GM21786 (cell line): ENCODE measurements around the gene SEMA4C.
A peak's percentile ranks its signal among the peaks of the same experiment; 100 is the strongest.

ENCODE experiments used
- ATAC-seq: cut with Tn5 transposase; IDR thresholded peaks from one replicate; pipeline ENCODE4 v1.9.1; 2021; ENCODE audit not compliant: unreplicated experiment

SEMA4C gene

GRCh38 chr2:96843538-96844268, 26.2 kb downstream of the SEMA4C start, which contains the start of gene ANKRD23:
Gene ANKRD23 (minus strand): TSS chr2:96844021. CDS start chr2:96843992, 29 bp downstream.
- ATAC-seq = no peak

- ATAC-seq = no peak
Observed at GRCh38 chr2:96842600-96842999, 27.3 kb downstream of the SEMA4C start.

DNA sequence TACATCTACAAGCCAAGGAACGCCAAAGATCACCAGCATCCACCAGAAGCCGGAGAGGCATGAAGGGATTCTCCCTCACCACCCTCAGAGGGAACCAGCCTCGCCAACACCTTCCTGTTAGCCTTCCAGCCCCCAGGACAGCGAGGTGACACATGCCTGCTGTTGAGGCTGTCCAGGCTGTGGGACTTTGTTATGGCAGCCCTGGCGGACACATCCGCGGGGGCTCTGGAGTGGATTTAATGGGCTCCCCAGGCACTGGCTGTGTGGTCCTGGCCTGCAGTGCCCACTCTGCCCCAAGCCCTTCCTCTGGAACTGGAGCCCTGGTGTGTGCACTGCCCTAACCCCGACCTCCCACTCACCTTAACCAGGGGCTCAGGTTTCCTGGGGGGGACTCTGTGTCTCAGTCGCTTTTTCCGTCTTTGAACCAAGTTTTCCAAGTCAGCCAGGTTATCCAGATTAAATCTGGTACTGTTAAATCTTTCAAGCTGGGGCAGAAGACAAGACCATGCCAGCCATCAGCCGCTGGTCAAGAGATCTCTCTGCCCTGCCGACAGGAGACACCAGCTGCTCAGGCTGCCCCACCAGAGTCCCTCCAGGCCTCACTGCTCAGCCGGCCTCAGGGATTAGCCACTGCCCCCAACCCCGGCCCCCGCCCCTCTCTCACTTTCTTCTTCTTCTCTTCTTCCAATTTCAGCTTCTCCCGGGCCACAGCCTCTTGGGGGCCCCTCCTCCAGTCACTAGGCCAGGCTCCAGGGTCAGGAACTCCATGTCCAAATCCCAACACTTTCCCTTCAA, 28.0 kb downstream of the SEMA4C start:
- ATAC-seq = no peak

GRCh38 chr2:96839875-96840850, 29.7 kb downstream of the SEMA4C start:
- ATAC-seq = peak; percentile 5

GRCh38 chr2:96839293-96839874, 30.5 kb downstream of the SEMA4C start:
- peak; percentile 71 for ATAC-seq

DNA sequence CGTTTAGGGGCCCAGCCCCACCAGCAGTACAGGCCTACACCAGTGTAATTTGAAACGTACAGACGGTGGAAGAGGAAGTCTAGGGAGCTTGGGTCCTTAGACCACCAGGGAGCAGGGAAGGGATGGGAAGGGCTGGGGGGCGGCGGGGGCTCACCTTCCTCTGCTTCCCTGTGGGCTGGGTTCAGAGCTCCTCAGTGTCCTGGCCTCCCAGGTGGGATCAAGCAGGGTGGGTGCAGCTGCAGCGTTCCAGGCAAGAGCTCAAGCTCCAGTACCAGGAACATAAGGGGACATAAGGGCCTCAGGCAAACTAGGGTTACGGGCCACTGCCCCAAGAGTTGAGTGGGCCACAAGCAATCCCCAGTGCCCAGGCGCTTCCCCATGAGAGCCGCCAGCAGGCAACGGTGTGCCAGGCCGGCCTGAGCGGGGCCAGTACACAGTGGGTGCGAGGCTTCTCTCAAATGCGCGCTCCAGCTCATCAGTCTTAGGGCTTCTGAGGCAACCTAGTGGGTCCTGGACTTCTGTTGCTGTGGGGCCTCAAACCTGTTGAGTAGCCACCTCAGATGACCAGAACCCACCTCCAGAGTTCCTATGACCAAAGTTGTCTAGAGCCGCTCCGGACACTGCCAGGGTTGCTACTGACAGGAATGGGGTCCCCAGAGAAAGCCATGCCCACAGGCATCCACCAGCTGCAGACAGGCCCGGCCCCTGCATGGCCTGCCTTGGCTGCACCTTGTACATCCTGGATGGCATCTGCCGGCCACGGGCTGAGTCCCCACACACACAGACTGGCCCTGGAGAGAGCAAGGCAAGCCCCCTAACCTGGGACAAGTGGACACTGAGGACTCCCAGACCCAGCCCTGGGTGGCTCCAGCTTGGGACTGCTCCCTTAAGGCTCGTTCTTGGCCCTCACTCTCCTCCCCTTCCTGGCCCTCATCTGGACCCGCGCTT, 31.3 kb downstream of the SEMA4C start:
- peak; percentile 7 for ATAC-seq

DNA sequence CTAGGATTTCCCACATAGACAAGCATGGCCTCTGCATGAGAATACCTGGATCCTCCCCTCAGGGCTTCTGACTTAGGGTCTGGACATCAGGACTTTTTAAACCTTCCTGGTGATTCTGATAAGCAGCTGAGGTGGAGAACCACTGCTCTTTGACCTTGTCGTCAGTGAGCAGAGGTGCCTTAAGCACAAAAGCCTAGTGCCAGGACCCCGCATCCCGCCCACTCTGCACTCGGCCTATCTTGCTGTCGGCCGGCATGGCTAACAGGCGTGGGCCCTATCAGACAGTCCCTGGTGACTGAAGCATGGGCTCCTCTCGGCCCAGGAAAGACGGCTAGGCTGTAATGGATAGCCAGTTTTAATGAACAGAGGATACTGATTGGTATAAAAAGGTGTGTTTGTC, 32.3 kb downstream of the SEMA4C start:
- no peak for ATAC-seq

- no peak for ATAC-seq
Observed at GRCh38 chr2:96835830-96836229, 34.0 kb downstream of the SEMA4C start.

DNA sequence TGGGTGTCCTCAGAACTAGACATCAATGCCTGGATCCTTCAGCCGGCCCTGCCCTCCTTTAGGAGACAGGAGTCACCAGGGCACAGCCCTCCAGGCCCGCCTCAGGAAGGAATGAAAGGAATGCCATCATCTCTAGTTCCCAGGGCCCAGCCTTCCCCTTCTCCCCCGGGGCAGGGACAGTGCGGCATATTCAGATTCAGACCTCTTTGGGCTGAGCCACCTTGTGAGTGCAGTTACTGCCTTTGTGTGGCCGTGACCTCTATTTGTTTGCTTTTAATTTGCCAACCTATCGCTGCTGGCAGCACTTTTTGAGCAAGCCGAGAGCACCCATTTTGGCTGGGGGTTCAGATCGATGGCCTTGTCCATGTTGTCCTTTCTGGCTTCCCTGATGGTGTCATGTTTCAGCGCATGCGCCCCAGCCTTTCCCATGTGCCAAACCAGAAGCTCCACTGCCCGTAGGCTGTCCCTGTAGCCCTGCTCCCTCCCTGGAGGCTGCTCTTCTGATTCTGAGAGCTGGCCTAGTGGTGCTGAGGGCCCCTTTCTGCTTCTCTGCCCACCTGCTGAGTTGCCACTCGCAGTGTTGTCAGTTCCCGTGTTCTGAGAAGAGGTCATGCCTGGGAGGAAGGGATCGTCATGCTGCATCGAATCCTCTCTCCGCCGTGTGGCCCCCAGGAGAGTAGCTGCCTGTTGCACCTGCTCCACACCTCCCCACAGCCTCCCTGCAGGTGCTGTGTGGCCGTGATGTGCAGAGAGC, 36.9 kb downstream of the SEMA4C start:
- ATAC-seq = no peak

- no peak for ATAC-seq
Observed at GRCh38 chr2:96832408-96832753, 37.5 kb downstream of the SEMA4C start.

- ATAC-seq = no peak
Observed at GRCh38 chr2:96831679-96832078, 38.2 kb downstream of the SEMA4C start.

DNA sequence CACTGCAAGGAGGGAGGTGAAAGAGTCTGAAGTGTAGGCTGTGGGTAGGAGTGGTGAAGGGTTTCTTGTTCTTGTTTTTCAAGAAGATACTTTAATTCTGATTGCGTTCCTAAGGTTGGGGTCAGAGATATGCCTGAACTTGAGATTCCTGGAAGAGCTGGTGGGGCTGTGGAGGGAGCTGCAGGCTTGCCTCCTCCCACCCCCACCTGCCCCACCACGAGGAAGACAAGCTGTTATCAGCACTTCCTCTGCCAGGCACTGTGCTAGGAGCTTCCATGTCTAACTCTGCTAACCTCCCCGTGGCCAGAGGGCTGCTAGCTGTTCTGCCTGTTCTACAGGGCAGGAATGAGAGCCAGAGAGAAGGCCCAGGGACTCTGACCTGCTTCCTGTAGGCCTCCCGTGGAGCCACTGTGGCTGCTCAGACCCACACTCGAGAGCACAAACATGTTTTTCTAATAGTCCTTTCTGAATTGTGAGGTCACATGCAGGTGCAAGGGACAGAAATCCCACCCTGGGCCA, 39.8 kb downstream of the SEMA4C start:
- ATAC-seq = no peak

DNA sequence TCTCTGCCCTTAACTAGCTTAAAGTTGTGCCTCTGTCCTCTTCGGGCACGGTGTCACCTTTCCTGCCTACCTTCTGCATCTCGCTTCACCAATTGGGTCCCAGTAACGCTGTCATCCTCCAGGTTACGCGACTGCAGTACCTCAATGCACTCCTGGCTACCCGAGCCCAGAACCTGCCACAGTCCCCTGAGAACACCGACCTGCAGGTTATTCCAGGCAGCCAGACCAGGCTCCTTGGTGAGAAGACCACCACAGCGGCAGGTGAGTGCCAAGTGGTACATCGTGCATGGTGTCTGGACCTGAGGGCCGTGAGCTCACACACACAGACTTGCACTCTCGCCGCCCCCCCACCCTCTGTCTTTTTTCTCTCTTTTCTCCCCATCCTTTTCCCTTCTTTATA, 41.0 kb downstream of the SEMA4C start:
- no peak for ATAC-seq

GRCh38 chr2:96828436-96828835, 41.4 kb downstream of the SEMA4C start:
- ATAC-seq = no peak

- ATAC-seq = no peak
Observed at GRCh38 chr2:96826546-96827278, 43.2 kb downstream of the SEMA4C start.

- ATAC-seq = no peak
Observed at GRCh38 chr2:96825057-96825456, 44.8 kb downstream of the SEMA4C start.

DNA sequence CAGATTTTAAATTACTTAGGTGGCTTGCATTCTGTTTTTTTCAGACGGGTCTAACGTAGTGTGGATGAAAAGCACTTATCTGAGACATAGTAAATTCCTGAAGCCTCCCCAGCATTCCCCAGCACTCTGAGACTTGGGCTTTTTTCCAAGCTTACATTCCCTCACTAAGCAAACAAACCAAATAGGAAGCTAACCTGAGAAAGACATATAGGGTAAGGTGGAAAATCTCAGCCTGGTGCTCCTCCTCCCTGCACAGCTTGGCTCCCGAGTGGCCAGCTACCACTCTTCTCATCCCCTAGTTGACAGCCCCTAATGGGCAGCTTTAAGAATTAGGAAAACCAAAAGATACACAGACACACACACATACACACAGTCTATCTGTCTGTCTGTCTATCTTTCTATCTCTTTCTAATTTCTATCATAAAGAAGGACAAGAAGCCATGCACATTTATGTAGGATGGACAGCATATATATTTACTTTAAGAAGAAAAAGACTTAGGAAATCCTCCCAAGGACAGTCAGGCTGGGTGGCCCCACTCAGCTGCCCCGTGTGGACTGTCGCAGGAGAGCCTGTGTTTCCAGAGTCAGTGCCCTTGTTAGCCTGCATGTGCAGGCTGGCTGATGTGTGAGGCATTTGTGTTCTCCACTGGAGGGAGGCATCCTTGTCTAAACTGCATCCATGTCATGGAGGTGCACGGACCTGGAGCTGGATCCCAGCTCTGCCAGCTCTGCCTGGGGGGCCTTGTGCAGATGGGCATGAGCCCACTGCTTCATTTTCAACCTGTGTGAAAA, 45.6 kb downstream of the SEMA4C start:
- ATAC-seq = no peak
